ENCODE measurements around the gene SLC66A3.

GRCh38 chr2:11215407-11215806, 60.1 kb downstream of the SLC66A3 start:
- TF ChIP-seq CTCF (IDR thresholded peaks at IDR 0.05) (no peak), EZH2 (IDR thresholded peaks at IDR 0.05; ENCODE audit: borderline replicate concordance, insufficient read depth, low read depth, low read length, poor library complexity, severe bottlenecking) (no peak)

Data from B cell (primary cell).